GM13977 (cell line): ENCODE measurements around the gene MAGI1.

Source experiments
- DNase-seq: peaks from one replicate; pipeline ENCODE4 v3.0.0; 2012; ENCODE audit warnings: low spot score
- CTCF ChIP-seq: IDR thresholded peaks from 2 replicates; pipeline ENCODE4 v1.5.1; 2012; ENCODE audit warnings: mild to moderate bottlenecking, control low read depth; ENCODE audit not compliant: insufficient read depth; ENCODE audit errors: extremely low read depth, missing control alignments
- in situ Hi-C: fragments of 300-500 bp; cut with MboI; formaldehyde crosslinking; loops from one replicate; pipeline ENCODE4 v1.12.0; 2022; ENCODE audit warnings: low sequenced_read_pairs, low pct_unique_long_range_greater_than_20kb, mixed read lengths, inconsistent platforms; ENCODE audit not compliant: unreplicated experiment

The MAGI1 gene

GRCh38 chr3:65672871-65673815, 365.6 kb downstream of the MAGI1 start:
- TF ChIP-seq CTCF, result peak; percentile 78
- DNase-seq, result no peak
- in situ Hi-C loops, result no loop called here

- no peak for TF ChIP-seq CTCF
- in situ Hi-C loops, result no loop called here
These were observed 366.7 kb downstream of the MAGI1 start for GRCh38 chr3:65672061-65672460.

GRCh38 chr3:65671004-65671403, 367.7 kb downstream of the MAGI1 start:
- no peak for DNase-seq
- in situ Hi-C loops, result no loop called here
- no peak for TF ChIP-seq CTCF

More at GRCh38 chr3:65672061-65672460, 366.7 kb downstream of the MAGI1 start:
- DNase-seq, result no peak

GRCh38 chr3:65669163-65669875, 369.4 kb downstream of the MAGI1 start:
- in situ Hi-C loops, result no loop called here
- no peak for DNase-seq

GRCh38 chr3:65667963-65668362, 370.8 kb downstream of the MAGI1 start:
- in situ Hi-C loops, result no loop called here
- TF ChIP-seq CTCF, result no peak

More at GRCh38 chr3:65669163-65669875, 369.4 kb downstream of the MAGI1 start:
- TF ChIP-seq CTCF, result no peak

GRCh38 chr3:65666448-65667091, 372.1 kb downstream of the MAGI1 start:
- in situ Hi-C loops, result no loop called here
- TF ChIP-seq CTCF, result no peak
- DNase-seq, result no peak

More at GRCh38 chr3:65667963-65668362, 370.8 kb downstream of the MAGI1 start:
- no peak for DNase-seq
